ENCODE measurements around the gene LEMD2. TPM values are rescaled to one million over a fixed set of nuclear protein-coding genes. Genes with fewer than 3 reads are reported as not detected.

Gene LEMD2
- total and polyA plus RNA-seq, 2 donors (not counting 3 experiments of a cell fraction or from before 2014, with no cell fraction given) = 61.1 to 81.8 TPM

DNA sequence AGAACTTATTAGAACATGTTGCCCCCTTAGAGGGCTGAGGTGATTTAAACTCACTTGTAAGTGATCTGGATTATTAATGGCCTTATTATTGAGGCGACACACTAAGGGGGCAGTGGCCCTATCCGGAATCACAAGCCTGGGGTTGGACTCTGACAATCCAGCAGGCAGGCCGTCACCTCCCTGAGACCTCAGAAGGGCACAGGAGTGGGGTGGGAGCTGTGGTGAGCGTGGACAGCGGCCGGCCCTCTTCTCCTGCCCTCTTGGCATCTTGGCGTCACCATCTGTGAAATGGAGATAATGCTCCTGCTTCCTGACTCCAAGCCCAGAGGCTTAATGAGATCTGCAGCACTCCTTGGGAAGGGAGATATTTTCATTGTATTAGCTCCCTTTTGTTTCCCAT is 61.8 kb downstream of the LEMD2 start:
- H3K9ac ChIP-seq (replicated peaks; ENCODE audit: extremely low read depth, insufficient read depth, low read length) = no peak overlapping the region
- TF ChIP-seq JUN (IDR thresholded peaks at IDR 0.05; ENCODE audit: borderline replicate concordance, insufficient read depth, insufficient read length, low read depth) (no peak), FOS (IDR thresholded peaks at IDR 0.05; ENCODE audit: borderline replicate concordance, insufficient read depth, low read length) (no peak), POLR2AphosphoS5 (IDR thresholded peaks at IDR 0.05; ENCODE audit: insufficient read depth, low read depth, low read length) (no peak), EZH2 (IDR thresholded peaks at IDR 0.05; ENCODE audit: borderline replicate concordance, low read depth, low read length, severe bottlenecking) (no peak)
- TF ChIP-seq, protein P1, sequence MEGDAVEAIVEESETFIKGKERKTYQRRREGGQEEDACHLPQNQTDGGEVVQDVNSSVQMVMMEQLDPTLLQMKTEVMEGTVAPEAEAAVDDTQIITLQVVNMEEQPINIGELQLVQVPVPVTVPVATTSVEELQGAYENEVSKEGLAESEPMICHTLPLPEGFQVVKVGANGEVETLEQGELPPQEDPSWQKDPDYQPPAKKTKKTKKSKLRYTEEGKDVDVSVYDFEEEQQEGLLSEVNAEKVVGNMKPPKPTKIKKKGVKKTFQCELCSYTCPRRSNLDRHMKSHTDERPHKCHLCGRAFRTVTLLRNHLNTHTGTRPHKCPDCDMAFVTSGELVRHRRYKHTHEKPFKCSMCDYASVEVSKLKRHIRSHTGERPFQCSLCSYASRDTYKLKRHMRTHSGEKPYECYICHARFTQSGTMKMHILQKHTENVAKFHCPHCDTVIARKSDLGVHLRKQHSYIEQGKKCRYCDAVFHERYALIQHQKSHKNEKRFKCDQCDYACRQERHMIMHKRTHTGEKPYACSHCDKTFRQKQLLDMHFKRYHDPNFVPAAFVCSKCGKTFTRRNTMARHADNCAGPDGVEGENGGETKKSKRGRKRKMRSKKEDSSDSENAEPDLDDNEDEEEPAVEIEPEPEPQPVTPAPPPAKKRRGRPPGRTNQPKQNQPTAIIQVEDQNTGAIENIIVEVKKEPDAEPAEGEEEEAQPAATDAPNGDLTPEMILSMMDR (IDR thresholded peaks at IDR 0.05; ENCODE audit: extremely low read depth in 1 of 2, insufficient read depth in 1 of 2, low read depth in 1 of 2, low read length in 2 of 2) = no peak
- no peaks in the 10 kb centered on the region for H3K79me2 ChIP-seq (ENCODE audit: control insufficient read depth, insufficient read depth, low read length)
- no peaks in the 10 kb centered on the region for H3K36me3 ChIP-seq (ENCODE audit: control insufficient read depth in 2 of 2, extremely low read depth in 1 of 2, insufficient read depth in 2 of 2, low read length in 2 of 2)
- H3K27me3 ChIP-seq (ENCODE audit: control insufficient read depth in 2 of 2, insufficient read depth in 2 of 2, low read length in 2 of 2) = peaks cover 7 to 17% of the 10 kb centered on the region in 2 experiments
- no peak overlapping the region for H2AFZ ChIP-seq (ENCODE audit: low read depth, low read length)
- intact Hi-C loops (cut with micrococcal nuclease) = no loop called here
- H3K4me1 ChIP-seq (ENCODE audit: control insufficient read depth, extremely low read depth, insufficient read depth, low read length) = no peaks in the 10 kb centered on the region
- dilution Hi-C loops (cut with MboI; ENCODE audit: extremely low pct_ligation_motif_present, low sequenced_read_pairs) = no loop called here
- no peaks in the 10 kb centered on the region for H3K9me3 ChIP-seq (replicated peaks; ENCODE audit: control insufficient read depth, insufficient read depth, low read length)
- no peaks in the 10 kb centered on the region for H4K20me1 ChIP-seq (replicated peaks; ENCODE audit: control insufficient read depth, extremely low read depth, insufficient read depth, low read length)
- no peak overlapping the region for H3K4me2 ChIP-seq (ENCODE audit: insufficient read depth, low read length)
- FAIRE-seq (no peak), DNase-seq (ENCODE audit: low read depth, low spot score) (no peak)
- no TSS peak for BruUV-seq (replicated peaks)
- no peaks in the 10 kb centered on the region for H3K9me1 ChIP-seq (replicated peaks; ENCODE audit: control insufficient read depth, extremely low read depth, insufficient read depth, low read length)
- ChIA-PET POLR2A (no interaction called here), CTCF (no interaction called here)
- H3K27ac ChIP-seq (ENCODE audit: insufficient read depth, low read depth, low read length) = no peak overlapping the region
- H3K4me3 ChIP-seq (replicated peaks in 1 of 3; ENCODE audit: insufficient read depth in 1 of 3, low read depth in 1 of 3, low read length in 3 of 3) = no peak overlapping the region

DNA sequence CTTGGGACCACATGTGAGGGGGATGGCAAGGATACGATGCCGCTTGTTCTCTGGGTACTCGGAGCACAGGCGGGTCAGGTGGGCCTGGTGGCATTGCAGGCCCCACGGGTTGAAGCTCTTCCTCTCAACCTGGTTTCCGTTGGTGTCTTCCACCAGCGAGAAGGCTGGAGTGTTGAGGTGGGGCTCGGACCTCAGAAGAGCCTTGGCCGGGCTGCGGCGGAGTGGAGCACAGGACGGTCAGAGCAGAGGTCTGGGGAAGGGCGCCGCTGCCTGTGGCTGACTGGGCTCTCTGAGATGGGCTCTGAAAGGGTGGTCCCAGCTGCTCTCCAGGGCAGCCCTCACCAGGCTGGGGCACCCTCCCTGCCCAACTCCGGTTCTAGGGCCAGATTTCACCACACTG is 62.2 kb downstream of the LEMD2 start:
- Histone ChIP-seq H3K9me3 (replicated peaks; ENCODE audit: control insufficient read depth, insufficient read depth, low read length) (no peaks in the 10 kb centered on the region), H3K4me1 (ENCODE audit: control insufficient read depth, extremely low read depth, insufficient read depth, low read length) (no peaks in the 10 kb centered on the region), H2AFZ (ENCODE audit: low read depth, low read length) (no peak overlapping the region), H3K9ac (replicated peaks; ENCODE audit: extremely low read depth, insufficient read depth, low read length) (no peak overlapping the region), H3K27ac (ENCODE audit: insufficient read depth, low read depth, low read length) (no peak overlapping the region), H3K36me3 (ENCODE audit: control insufficient read depth in 2 of 2, extremely low read depth in 1 of 2, insufficient read depth in 2 of 2, low read length in 2 of 2) (no peaks in the 10 kb centered on the region), H3K4me2 (ENCODE audit: insufficient read depth, low read length) (no peak overlapping the region), H3K27me3 (ENCODE audit: control insufficient read depth in 2 of 2, insufficient read depth in 2 of 2, low read length in 2 of 2) (peaks cover 12 to 19% of the 10 kb centered on the region in 2 experiments), H4K20me1 (replicated peaks; ENCODE audit: control insufficient read depth, extremely low read depth, insufficient read depth, low read length) (no peaks in the 10 kb centered on the region), H3K4me3 (replicated peaks in 1 of 3; ENCODE audit: insufficient read depth in 1 of 3, low read depth in 1 of 3, low read length in 3 of 3) (no peak overlapping the region), H3K9me1 (replicated peaks; ENCODE audit: control insufficient read depth, extremely low read depth, insufficient read depth, low read length) (no peaks in the 10 kb centered on the region), H3K79me2 (ENCODE audit: control insufficient read depth, insufficient read depth, low read length) (no peaks in the 10 kb centered on the region)
- dilution Hi-C loops (cut with MboI; ENCODE audit: extremely low pct_ligation_motif_present, low sequenced_read_pairs) = no loop called here
- FAIRE-seq (no peak), DNase-seq (ENCODE audit: low read depth, low spot score) (no peak)
- CTCF ChIA-PET = no interaction called here
- intact Hi-C loops (cut with micrococcal nuclease) = no loop called here
- no TSS peak for BruUV-seq (replicated peaks)
- TF ChIP-seq POLR2A (IDR thresholded peaks at IDR 0.05; ENCODE audit: low read depth, low read length) (no peak), POLR2AphosphoS5 (IDR thresholded peaks at IDR 0.05; ENCODE audit: insufficient read depth, low read depth, low read length) (no peak), FOS (IDR thresholded peaks at IDR 0.05; ENCODE audit: borderline replicate concordance, insufficient read depth, low read length) (no peak), GATA2 (IDR thresholded peaks at IDR 0.05; ENCODE audit: insufficient read depth, insufficient read length, low read depth, low read length) (no peak)
- TF ChIP-seq, protein P2, sequence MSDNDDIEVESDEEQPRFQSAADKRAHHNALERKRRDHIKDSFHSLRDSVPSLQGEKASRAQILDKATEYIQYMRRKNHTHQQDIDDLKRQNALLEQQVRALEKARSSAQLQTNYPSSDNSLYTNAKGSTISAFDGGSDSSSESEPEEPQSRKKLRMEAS (IDR thresholded peaks at IDR 0.05; ENCODE audit: insufficient read depth, insufficient read length) = no peak
- TF ChIP-seq, protein P1 (IDR thresholded peaks at IDR 0.05; ENCODE audit: extremely low read depth in 1 of 2, insufficient read depth in 1 of 2, low read depth in 1 of 2, low read length in 2 of 2) = no peak
- POLR2A ChIA-PET = no interaction called here
